ENCODE measurements around the gene HDAC4.

The HDAC4 gene

DNA sequence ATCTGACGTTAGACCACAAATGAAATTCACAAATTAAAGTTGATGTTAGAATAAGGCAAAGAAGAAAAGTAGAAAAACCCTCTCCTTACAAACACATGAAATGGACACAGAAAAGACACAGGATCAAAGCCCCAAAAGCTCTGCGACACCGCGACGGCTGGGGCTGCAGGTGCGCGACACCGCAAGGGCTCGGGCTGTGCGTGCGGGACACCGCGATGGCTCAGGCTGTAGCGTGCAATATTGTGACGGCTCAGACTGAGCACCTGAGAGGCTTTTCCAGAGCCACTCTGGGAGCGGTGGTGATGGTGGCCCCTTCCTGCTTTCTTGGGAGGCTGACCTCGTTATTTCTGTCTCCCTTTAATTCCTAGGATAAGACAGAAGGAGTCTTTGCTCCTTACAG lies 296.0 kb downstream of the HDAC4 start:
- no peak for DNase-seq (ENCODE audit: low read depth)

DNA sequence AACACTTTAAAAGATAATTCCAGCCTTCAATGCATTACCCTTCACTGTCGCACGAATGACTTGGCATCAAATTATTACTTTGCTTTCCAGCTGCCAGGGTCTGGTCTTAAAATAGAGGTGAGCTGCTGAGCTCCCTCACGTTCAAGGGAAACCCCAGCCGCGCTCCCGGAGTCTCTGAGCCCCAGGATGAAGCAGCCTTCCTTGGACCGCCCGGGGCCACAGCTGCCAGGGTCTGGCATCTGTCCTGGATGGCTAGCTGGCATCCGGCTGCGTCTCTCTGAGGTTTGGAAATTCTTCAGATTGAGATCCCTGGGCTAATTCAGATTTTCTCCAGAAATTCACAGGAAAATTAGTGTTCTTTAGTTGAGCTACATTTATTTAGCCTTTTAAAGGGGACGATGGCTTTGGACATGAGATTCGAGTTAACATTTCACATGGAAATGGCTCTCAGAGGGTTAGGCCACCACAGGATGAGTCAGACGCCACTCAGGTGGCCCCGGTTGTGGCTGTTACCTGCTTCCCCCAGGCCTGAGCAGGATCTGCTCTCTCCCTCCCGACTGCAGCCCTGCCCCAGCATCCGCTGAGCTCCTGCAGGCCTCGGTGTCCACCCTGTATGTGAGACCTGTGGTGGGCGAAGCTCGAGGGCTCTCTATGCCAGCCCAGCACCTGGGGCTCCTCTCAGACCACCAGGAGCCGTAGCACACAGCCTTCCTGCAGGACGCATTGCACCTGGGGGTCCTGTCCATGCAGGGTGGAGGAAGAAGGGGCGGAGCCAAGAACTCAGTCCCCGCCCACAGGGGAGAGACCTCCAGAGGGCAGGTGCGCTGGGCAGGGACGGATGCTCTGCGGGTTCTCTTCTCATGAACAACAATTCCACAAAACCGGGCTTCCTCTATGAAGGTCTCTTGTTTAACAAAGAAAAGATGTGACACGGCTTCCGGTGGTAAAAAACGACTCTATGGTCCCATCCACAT lies 297.4 kb downstream of the HDAC4 start:
- no peak for DNase-seq (ENCODE audit: low read depth)

DNA sequence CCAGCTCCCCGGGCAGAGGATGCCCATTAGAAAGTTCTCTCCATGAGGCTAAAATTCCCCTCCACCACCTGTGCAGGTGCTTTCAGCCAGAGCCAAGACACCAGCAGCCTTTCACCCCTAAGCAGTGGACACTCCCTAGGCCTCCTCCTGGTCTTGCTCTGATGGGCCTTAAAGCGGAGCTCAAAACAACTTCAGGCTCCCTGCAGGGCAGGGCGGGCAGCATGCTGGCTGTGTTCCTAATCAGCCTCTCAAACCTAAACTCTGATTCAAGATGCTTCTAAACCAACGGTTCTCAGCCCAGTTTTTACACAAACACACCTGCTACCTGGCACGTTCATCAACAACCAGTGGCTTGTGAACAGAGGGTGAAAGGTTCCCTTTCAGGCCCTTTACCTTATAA lies 298.6 kb downstream of the HDAC4 start:
- DNase-seq (ENCODE audit: low read depth): no peak

DNA sequence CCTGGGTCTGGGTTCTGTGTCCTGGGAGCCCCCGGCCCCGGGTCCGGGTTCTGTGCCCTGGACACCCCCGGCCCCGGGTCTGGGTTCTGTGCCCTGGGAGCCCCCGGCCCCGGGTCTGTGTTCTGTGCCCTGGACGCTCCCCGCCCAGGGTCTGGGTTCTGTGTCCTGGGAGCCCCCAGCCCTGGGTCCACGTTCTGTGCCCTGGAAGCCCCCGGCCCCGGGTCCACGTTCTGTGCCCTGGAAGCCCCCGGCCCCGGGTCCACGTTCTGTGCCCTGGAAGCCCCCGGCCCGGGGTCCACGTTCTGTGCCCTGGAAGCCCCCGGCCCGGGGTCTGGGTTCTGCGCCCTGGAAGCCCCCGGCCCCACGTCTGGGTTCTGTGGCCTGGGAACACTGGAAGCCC lies 299.0 kb downstream of the HDAC4 start:
- no peak for DNase-seq (ENCODE audit: low read depth)

DNA sequence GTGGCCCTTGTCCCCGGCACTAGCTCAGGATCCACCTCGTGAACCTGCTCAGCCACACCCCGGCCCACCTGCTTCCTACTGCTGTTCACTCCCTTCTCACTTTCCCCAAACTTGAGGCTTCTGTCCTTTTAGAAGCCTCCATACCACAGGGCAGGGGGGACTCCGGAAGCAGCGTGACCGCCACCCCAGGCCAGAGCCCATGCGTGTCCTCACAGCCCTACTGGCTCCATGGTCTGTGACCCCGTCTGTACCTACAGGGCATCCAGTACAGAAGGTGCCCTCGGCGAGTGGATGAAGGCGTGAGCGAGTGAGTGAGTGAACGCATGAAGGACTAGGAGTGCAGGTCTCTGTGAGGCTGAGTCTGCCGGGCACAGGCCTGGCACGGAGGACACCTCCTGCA lies 299.7 kb downstream of the HDAC4 start:
- DNase-seq (ENCODE audit: low read depth): no peak

DNA sequence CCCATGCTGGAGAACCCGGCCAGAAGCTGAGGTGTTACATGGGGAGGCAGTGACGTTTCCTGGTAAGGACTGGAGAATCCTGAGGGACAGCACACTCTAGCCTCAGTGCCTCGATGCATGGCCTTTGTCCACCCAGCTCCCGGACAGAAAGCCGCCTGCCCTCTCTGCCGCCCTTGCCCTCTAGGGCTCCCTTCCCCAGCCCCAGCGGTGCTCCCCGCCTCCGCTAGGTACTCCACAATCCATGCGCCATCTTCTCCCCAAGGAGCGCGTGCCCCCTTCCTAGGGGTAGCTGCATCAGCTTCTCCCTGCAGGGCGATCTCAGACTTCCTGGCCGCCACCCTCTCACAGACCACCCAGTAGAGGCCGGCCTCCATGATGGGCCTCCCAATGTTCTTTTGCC lies 301.3 kb downstream of the HDAC4 start:
- DNase-seq (ENCODE audit: low read depth): no peak

DNA sequence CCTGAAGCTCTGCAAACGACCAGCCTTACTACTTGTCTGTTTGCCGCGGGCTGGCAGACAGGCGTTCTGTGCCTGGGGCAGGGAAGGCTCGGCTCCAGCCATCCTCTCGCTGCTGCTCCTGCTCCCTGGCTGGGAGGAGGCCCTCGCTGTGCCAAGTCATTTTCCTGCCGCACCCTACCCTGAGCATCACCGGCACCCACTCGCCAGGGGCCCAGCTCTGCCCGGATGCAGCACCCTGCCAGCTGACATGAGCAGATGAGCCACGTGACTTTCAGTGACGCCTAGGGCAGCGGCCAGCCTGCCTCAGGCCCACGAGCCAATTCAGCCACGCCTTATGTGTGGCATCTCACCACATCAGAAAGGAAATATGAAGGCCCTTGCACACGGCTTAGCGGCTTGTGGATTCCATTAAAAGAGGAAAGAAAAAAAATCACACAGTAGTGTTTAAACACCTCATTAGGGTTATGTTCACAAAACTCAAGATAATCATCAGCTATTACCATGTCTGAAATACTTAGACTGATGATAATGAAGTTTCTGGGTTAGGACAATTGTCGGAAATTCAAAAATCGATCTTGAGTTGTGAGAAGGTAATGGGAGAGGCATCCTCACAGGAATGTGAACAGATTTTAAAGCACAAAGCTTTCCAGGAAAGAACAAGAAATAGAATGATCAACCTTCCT lies 302.4 kb downstream of the HDAC4 start:
- DNase-seq (ENCODE audit: low read depth): no peak

DNA sequence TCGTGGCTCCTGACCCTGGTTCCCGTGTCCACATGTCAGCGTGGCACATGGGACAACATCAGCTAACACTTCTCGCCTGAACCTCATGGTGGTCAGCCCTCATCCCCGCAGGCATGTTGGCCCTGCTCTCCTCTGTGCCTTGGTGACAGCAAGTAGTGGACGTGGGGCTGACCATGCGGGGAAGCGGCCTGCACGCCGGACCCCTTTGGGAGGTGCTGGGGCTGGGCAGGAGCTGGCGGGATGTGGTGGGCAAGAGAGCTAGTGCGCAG lies 303.5 kb downstream of the HDAC4 start:
- no peak for DNase-seq (ENCODE audit: low read depth)

DNA sequence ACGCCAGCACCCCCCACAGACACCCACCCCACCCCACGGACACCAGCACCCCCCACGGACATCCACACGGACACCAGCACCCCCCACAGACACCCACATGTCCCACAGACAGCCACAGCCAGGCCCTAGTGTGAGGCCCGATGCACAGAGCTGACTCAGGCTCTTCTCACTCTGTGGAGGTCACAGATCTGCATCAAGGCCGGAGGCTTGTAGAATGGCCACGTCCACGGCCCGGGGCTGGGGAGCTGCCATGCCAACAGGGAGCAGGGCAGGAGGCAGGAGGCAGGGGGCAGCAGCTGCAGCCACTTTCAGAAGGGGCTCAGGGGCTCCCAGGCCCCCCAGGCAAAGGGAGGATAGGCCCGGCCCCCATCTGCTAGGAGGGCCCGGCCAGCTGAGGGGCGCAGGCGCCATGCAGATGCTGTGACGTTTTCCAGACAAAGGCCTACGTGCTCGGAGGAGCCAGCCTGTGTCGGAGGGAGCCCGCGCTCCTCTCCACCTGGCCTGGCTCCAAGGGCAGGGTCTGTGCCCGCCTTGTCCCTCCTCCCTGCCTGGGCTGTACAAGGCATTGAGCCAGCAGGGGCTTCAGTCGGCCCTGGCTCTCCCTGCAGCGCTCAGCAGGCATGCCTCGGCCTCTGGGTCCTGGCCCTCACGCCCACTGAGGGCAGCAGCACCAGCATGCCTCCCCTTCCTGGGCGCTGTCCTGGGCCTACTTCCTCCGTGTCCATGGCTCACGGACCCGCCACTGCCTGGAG lies 304.0 kb downstream of the HDAC4 start:
- no peak for DNase-seq (ENCODE audit: low read depth)

DNA sequence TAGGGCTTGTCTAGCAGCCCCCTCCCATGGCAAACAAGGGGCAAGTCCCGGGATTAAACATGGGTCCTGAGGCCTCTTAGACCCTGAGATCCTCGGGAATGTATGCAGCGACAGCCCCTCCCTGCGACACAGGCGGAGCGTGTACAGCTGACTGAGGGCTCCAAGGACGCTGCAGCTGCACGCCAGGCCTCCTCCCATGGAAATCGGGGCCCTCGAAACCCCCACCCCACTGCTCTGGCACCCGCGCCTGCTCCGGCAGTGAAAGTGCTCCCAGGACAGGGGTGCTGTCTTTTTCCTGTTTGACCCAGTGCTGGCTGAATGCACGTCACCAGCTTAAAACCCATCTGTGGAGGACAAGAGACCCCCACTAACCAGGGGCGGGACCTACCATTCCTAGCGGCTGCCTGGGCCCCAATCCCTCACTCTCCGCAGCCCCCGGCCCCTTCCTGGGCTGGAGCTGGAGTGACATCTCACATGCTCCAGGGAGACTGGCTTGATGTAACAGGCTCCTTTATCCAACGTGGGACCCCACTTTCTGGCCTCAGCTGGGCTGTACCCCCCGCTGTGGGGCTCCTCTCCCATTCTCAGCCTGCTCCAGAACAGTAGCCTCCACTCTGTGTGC lies 305.2 kb downstream of the HDAC4 start:
- DNase-seq (ENCODE audit: low read depth): no peak

DNA sequence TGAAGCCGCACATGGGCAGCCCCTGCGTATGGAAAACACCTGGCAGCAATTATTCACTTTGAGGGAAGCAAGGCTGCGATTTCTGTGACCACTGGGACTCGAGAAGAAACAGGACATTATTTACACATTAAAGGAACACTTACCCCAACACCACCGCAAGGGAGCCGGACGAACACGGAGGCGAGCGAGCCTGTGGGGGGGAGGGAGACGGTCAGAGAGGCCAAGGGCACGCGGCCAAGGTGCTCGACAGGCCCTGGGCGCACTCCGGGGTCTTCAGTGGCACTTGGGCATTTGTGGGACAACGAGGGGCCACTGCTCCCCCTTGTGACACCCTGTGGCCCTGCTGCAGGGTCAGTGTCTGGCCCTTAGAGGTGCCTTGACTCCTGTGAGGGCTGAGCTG lies 306.0 kb downstream of the HDAC4 start:
- DNase-seq (ENCODE audit: low read depth): no peak

DNA sequence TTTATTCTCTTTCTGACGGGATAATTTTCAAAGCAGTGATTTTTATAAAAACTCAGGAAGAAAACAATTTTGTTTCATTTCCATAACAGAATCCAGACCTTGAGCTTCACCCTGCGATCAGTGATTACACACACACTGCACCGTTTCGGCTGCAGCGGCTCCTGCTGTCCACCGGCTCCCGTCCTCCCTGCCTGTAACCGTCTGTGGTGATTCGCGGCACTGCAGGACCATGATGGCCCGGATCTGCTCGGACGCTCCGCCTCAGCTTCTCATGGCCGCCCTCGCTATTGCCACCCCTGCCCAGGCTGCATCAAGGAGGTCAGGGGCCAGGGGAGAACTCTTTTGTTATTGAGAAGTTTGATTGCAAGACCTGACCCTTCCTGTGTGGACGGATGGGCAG lies 306.9 kb downstream of the HDAC4 start:
- DNase-seq (ENCODE audit: low read depth): no peak

DNA sequence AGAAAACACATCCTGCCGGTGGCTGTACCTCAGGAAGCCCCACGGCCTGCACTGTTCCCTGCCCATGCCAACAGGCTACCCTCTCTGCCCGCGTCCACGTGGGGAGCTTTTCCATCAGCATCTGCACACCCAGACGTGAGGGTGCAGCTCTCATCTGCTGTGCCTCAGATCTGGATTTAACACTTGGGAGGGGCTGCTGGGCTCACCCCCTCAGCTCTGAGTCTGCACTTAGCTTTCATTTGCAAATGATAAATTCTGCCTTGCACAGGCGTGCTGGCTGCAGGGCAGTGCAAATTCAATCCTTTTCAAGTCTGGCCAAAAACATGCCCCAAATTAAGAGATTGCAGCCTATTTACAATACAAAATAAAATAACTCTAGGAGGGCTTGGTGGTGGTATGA lies 307.3 kb downstream of the HDAC4 start:
- no peak for DNase-seq (ENCODE audit: low read depth)

DNA sequence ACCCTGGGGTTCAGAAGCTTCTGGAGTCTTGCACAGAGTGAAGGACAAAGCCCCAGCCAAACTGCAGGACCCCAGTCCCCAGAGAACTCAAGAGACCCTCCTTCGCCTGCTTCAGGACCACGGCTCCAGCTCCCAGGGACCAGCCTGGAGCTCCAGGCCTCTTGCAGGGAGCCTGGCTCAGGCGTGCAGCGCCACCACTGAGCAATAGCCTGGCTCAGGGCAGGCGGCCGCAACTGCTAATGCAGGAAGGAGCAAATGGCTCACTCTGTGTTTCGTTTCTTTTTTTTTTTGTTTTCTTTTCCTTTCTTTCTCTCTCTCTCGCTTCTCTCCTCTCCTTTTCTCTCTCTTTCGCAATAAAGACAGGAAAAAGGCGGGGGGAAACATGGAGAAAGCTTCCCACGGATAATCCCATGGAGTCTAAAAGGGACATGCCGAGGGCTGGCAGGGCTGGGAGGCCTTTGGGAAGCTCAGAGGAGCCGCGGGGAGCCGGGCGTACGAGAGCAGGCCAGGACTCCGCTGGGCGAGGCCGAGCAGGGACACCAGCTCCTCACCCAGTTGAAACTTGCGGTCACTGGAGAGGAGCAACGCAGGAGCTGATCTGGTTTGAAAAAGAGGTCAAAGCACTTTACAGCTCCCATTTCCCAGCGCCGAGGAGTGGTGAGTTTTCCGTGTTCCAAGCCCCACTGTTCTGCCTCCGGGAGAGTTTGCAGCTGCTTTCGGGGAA lies 308.1 kb downstream of the HDAC4 start:
- no peak for DNase-seq (ENCODE audit: low read depth)

DNA sequence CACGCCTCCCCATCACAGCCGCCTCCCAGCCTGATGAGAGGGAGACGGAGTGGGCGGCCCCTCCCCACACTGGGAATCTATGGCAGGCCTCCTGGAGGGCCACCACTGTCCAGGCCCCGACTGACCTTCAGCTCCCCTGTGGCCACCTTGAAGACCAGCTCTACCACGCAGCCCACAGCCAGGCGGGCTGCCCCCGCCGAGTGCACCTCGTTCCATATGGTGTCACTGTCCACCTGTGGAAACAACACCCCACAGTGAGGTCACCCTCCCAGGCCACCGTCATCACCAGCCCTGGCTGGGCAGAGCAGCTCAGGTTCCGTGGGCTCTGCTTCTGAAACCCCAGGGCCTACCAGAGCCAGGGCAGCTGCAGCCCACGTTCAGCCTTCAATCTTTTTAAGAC lies 310.9 kb downstream of the HDAC4 start:
- DNase-seq (ENCODE audit: low read depth): no peak

DNA sequence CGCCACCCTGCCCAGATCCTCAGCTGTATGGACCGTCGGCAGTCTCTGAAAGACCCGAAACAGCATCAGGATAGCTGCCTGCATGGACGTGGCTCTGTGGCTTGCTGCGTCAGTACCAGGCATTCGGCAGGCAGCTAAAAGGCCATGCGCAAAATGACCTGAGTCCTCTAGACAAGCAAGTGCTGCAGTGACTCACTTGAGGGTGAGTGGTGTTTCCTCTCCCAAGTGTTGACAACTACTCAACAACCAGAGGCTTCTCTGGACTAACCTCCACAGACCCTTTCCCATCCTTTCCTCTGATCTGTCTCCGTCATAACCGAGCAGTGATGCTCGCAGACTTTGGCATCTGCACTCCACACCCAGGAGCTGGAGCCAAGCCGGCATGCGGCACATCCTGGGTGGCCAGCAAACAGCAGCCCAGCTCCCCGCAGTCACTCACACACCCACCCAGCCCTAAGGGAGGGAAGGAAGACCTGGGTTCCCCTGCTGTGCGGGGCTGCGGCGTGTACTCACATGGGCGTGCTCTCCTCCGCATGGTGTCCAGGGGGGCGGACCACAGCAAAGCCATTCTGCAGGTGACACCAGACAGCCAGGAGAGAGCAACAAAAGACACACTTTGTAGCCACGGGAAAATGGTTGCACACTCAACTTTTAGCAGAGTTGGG lies 313.6 kb downstream of the HDAC4 start:
- no peak for DNase-seq (ENCODE audit: low read depth)

DNA sequence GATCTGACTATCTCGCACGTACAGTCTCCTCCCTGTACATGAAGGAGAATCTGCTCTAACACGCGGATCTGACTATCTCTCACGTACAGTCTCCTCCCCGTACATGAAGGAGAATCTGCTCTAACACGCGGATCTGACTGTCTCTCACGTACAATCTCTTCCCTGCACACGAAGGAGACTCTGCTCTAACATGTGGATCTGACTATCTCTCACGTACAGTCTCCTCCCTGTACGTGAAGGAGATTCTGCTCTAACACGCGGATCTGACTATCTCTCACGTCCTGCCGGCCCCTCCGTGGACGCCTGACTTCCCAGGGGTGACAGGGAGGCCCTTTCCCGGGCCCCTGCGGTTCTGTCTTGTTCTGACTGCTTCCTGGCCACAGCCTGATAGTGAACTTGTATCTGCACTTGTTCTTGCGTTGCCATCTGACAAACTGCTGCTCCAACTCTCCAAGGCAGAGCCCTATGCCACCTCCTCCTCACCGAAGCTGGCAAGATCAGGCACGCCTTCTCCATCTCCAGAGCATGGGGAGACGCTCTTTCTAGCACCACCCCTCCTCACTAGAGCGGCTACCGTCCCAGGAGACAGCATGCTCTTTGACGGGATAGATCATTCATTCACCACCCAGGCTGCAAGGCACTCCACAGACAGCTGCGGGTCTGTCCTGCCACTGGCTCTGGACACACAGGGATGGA lies 314.3 kb downstream of the HDAC4 start:
- no peak for DNase-seq (ENCODE audit: low read depth)

DNA sequence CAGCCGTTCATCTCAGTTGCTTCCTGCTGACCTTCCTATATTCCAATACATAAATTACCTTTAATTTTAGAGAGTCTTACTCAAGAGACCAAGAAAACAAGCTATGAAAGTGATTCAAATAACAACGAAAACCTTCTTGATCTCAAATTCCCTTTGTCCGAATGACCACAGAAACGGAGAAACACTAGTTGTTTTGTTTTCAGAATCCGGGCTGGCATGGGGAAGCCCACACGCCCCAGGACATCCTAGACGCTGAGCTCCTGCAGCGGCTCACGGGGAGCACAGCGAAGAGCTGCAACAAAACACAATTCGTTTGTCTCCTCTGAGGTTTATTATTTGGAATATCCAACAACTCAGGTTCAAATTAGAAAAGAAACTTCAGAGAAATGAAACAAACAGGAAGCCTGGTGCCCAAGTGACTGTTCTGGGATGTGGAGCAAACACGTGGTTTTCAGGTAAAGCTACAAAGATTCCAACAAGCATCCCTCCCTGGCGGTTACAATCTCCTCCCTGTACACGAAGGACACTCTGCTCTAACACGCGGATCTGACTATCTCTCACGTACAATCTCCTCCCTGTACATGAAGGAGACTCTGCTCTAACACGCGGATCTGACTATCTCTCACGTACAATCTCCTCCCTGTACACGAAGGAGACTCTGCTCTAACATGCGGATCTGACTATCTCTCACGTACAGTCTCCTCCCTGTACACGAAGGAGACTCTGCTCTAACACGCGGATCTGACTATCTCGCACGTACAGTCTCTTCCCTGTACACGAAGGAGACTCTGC lies 315.4 kb downstream of the HDAC4 start:
- DNase-seq (ENCODE audit: low read depth): no peak

DNA sequence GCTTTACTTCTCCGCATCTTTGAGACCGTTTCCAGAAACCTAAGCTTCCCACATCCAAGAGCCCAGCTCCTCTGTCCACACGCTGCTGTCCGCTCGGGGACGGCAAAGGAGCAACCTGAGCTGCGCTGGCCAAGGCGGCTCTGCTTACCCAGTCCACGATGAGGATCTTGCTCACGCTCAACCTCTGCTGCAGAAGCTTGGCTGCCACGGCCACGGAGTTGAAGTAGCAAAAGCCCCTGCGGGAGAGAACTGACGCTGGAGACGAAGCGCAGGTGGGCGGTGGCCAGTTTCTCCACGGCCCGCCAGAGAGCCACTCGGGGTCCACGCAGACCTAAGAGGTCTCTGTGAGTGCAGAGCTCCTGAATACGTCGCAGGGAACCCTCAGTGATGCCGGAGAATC lies 316.8 kb downstream of the HDAC4 start:
- no peak for DNase-seq (ENCODE audit: low read depth)

DNA sequence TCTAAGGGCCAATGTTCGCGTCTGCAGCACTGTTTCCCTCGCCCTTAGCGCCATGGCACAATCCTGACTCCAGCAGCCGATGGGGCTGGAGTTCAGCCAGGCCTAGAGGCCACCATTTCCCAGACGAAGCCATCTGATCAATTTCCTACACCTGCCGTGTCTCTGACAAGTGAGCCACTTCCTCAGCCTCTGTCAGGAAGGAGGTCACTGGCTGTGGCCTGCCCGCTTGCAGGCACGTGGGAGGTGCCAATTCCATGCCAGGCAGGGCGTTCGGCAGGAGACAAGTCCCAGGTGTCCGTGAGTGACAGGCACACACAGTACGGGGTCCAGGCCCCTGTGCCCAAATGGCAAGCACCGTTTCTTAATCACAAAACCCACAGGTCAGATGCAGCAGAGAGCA lies 318.4 kb downstream of the HDAC4 start:
- no peak for DNase-seq (ENCODE audit: low read depth)
